Measurements from ENCODE around the gene AOPEP.

Gene AOPEP

GRCh38 chr9:94906181-94906580 is 179.7 kb downstream of the AOPEP start:
- no peaks in the 10 kb centered on the region for H3F3A ChIP-seq (ENCODE audit: control insufficient read depth, insufficient read depth)
- no peaks in the 10 kb centered on the region for H3K36me3 ChIP-seq (ENCODE audit: control insufficient read depth, low read length)
- H3K79me2 ChIP-seq (ENCODE audit: control insufficient read depth, low read length) = no peaks in the 10 kb centered on the region
- no peak overlapping the region for H3K27ac ChIP-seq (ENCODE audit: low read depth, low read length)
- no peak for TF ChIP-seq EZH2phosphoT487 (IDR thresholded peaks at IDR 0.05; ENCODE audit: borderline replicate concordance, low read length)
- no peak for TF ChIP-seq CTCF (IDR thresholded peaks at IDR 0.05; ENCODE audit: low read depth, low read length, poor library complexity, severe bottlenecking)
- no peak overlapping the region for H3K4me3 ChIP-seq (ENCODE audit: low read length)
- H3K27me3 ChIP-seq (ENCODE audit: control insufficient read depth, low read length) = no peaks in the 10 kb centered on the region
- H3K4me1 ChIP-seq (ENCODE audit: control insufficient read depth, low read length) = no peaks in the 10 kb centered on the region
- no peaks in the 10 kb centered on the region for H3K9me2 ChIP-seq (replicated peaks; ENCODE audit: control insufficient read depth, low read length)
- no peaks in the 10 kb centered on the region for H4K20me1 ChIP-seq (ENCODE audit: control insufficient read depth, insufficient read depth, low read depth, low read length)
- no peaks in the 10 kb centered on the region for H3K9me3 ChIP-seq (ENCODE audit: control insufficient read depth, insufficient read depth, low read length)
- H3K4me2 ChIP-seq (ENCODE audit: low read length) = no peak overlapping the region

GRCh38 chr9:94906713-94907112 is 180.2 kb downstream of the AOPEP start:
- no peaks in the 10 kb centered on the region for H3K4me1 ChIP-seq (ENCODE audit: control insufficient read depth, low read length)
- H3K4me3 ChIP-seq (ENCODE audit: low read length) = no peak overlapping the region
- H3F3A ChIP-seq (ENCODE audit: control insufficient read depth, insufficient read depth) = no peaks in the 10 kb centered on the region
- H3K79me2 ChIP-seq (ENCODE audit: control insufficient read depth, low read length) = no peaks in the 10 kb centered on the region
- H3K27me3 ChIP-seq (ENCODE audit: control insufficient read depth, low read length) = no peaks in the 10 kb centered on the region
- H3K9me2 ChIP-seq (replicated peaks; ENCODE audit: control insufficient read depth, low read length) = no peaks in the 10 kb centered on the region
- H3K4me2 ChIP-seq (ENCODE audit: low read length) = no peak overlapping the region
- no peaks in the 10 kb centered on the region for H3K9me3 ChIP-seq (ENCODE audit: control insufficient read depth, insufficient read depth, low read length)
- no peaks in the 10 kb centered on the region for H4K20me1 ChIP-seq (ENCODE audit: control insufficient read depth, insufficient read depth, low read depth, low read length)
- TF ChIP-seq EZH2phosphoT487 (IDR thresholded peaks at IDR 0.05; ENCODE audit: borderline replicate concordance, low read length) (no peak), CTCF (IDR thresholded peaks at IDR 0.05; ENCODE audit: low read depth, low read length, poor library complexity, severe bottlenecking) (no peak)
- H3K27ac ChIP-seq (ENCODE audit: low read depth, low read length) = no peak overlapping the region
- H3K36me3 ChIP-seq (ENCODE audit: control insufficient read depth, low read length) = no peaks in the 10 kb centered on the region

- H3K4me2 ChIP-seq (ENCODE audit: low read length) = no peak overlapping the region
- H4K20me1 ChIP-seq (ENCODE audit: control insufficient read depth, insufficient read depth, low read depth, low read length) = no peaks in the 10 kb centered on the region
- no peak overlapping the region for H3K4me3 ChIP-seq (ENCODE audit: low read length)
- no peaks in the 10 kb centered on the region for H3K9me3 ChIP-seq (ENCODE audit: control insufficient read depth, insufficient read depth, low read length)
- H3K9me2 ChIP-seq (replicated peaks; ENCODE audit: control insufficient read depth, low read length) = no peaks in the 10 kb centered on the region
- H3K79me2 ChIP-seq (ENCODE audit: control insufficient read depth, low read length) = no peaks in the 10 kb centered on the region
- H3K4me1 ChIP-seq (ENCODE audit: control insufficient read depth, low read length) = no peaks in the 10 kb centered on the region
- no peak overlapping the region for H3K27ac ChIP-seq (ENCODE audit: low read depth, low read length)
- no peaks in the 10 kb centered on the region for H3K36me3 ChIP-seq (ENCODE audit: control insufficient read depth, low read length)
- TF ChIP-seq CTCF (IDR thresholded peaks at IDR 0.05; ENCODE audit: low read depth, low read length, poor library complexity, severe bottlenecking) = no peak
- no peak for TF ChIP-seq EZH2phosphoT487 (IDR thresholded peaks at IDR 0.05; ENCODE audit: borderline replicate concordance, low read length)
- H3F3A ChIP-seq (ENCODE audit: control insufficient read depth, insufficient read depth) = no peaks in the 10 kb centered on the region
- no peaks in the 10 kb centered on the region for H3K27me3 ChIP-seq (ENCODE audit: control insufficient read depth, low read length)
These were observed 180.9 kb downstream of the AOPEP start for GRCh38 chr9:94907264-94907936.

Measured in DOHH2 (cell line).